HCT116 (cell line): ENCODE data around the gene DNAJC8. TPM values are rescaled to one million over a fixed set of nuclear protein-coding genes. Genes with fewer than 3 reads are reported as not detected.

Experiments
- ATAC-seq: fragments of 200-7000 bp; cut with Tn5 transposase; 2 replicates; pipeline ENCODE4 v1.9.1; 2020; ENCODE audit warnings: mild to moderate bottlenecking, moderate library complexity
- BruUV-seq: library from RNA; stranded (reverse); fragments of 400-500 nt; replicated peaks from 2 replicates; lab custom pipeline; 2021; lab: Mats Ljungman, UMichigan
- CTCF ChIA-PET: fragments of 300-600 bp; sonication (Branson Sonifier 250); formaldehyde crosslinking; loops from one replicate; lab custom pipeline; 2021; ENCODE audit warnings: antibody characterized with exemption; lab: Charles Lee
- POLR2A ChIA-PET: fragments of 300-600, 350-600 bp; sonication (Branson Sonifier 250); formaldehyde crosslinking; loops from one replicate; lab custom pipeline; 2021; ENCODE audit warnings: antibody characterized with exemption; lab: Charles Lee
- RAD21 ChIA-PET, 2 experiments: fragments of 300-600 bp; sonication (Branson Sonifier 250); formaldehyde crosslinking; loops; one replicate each; lab custom pipeline; 2023; ENCODE audit warnings: low total read pairs in 2 of 2; ENCODE audit not compliant: uncharacterized antibody in 2 of 2, unreplicated experiment in 2 of 2, low non-redundant PET in 1 of 2; lab: Charles Lee
- DNase-seq: peaks from one replicate; pipeline ENCODE4 v3.0.0-alpha.2; 2010; ENCODE audit warnings: low read depth, low spot score
- H2AFZ ChIP-seq: fragments of 200-600 bp; shearing (Covaris generic), sonication (generic); 2 replicates; pipeline ENCODE4 v1.6.1; 2017; ENCODE audit warnings: low read depth, mixed run types, mixed read lengths, antibody characterized with exemption, low read length; ENCODE audit not compliant: poor library complexity, severe bottlenecking
- H3K27ac ChIP-seq: 2 replicates; pipeline ENCODE4 v1.5.1; 2012; ENCODE audit warnings: low read depth, low read length
- H3K27me3 ChIP-seq: fragments of 200-600 bp; sonication (generic); 2 replicates; pipeline ENCODE4 v1.6.1; 2016; ENCODE audit warnings: mixed run types, low read length, mixed read lengths; ENCODE audit not compliant: insufficient read depth
- H3K36me3 ChIP-seq, 2 experiments: fragments of 200-500 bp in 1 of 2; fragments of 200-600 bp in 1 of 2; sonication (Bioruptor generic) in 1 of 2; sonication (generic) in 1 of 2; 2 replicates each; pipeline versions ENCODE4 v1.5.1 to v1.6.1; 2014 to 2016; ENCODE audit warnings: low read length in 2 of 2, inconsistent platforms in 1 of 2, mixed read lengths in 1 of 2, mixed run types in 1 of 2; ENCODE audit not compliant: insufficient read depth in 2 of 2, control insufficient read depth in 1 of 2
- H3K4me1 ChIP-seq, 2 experiments: fragments of 200-600 bp in 1 of 2; sonication (generic) in 1 of 2; 2 replicates each; pipeline versions ENCODE4 v1.5.1 to v1.6.1; 2012 to 2017; ENCODE audit warnings: low read length in 2 of 2, inconsistent platforms in 1 of 2, mild to moderate bottlenecking in 1 of 2, mixed read lengths in 1 of 2, mixed run types in 1 of 2, moderate library complexity in 1 of 2; ENCODE audit not compliant: insufficient read depth in 2 of 2, control insufficient read depth in 1 of 2
- H3K4me2 ChIP-seq: fragments of 200-600 bp; sonication (generic); 2 replicates; pipeline ENCODE4 v1.6.1; 2017; ENCODE audit warnings: mixed run types, low read length, mixed read lengths
- H3K4me3 ChIP-seq, 2 experiments: fragments of 200-600 bp in 1 of 2; sonication (generic) in 1 of 2; replicated peaks in 1 of 2; 2 replicates each; pipeline ENCODE4 v1.5.1; 2011 to 2016; ENCODE audit warnings: low read length in 2 of 2, control low read depth in 1 of 2, low read depth in 1 of 2, mild to moderate bottlenecking in 1 of 2, mixed read lengths in 1 of 2, mixed run types in 1 of 2
- H3K79me2 ChIP-seq: fragments of 200-600 bp; sonication (generic); 2 replicates; pipeline ENCODE4 v1.6.1; 2017; ENCODE audit warnings: mild to moderate bottlenecking, mixed run types, low read length, moderate library complexity, mixed read lengths; ENCODE audit not compliant: insufficient read depth
- H3K9ac ChIP-seq: fragments of 200-600 bp; sonication (generic); 2 replicates; pipeline ENCODE4 v1.6.1; 2016; ENCODE audit warnings: low read length, mixed read lengths
- H3K9me2 ChIP-seq: fragments of 200-600 bp; sonication (generic), shearing (Covaris generic); 2 replicates; pipeline ENCODE4 v1.6.1; 2017; ENCODE audit warnings: mixed run types, mild to moderate bottlenecking, moderate library complexity; ENCODE audit not compliant: insufficient read depth
- H3K9me3 ChIP-seq, 2 experiments: fragments of 200-500 bp in 1 of 2; fragments of 200-600 bp in 1 of 2; sonication (Bioruptor generic) in 1 of 2; sonication (generic) in 1 of 2; 2 replicates each; pipeline ENCODE4 v1.6.1; 2014 to 2017; ENCODE audit warnings: low read length in 2 of 2, mixed read lengths in 2 of 2, inconsistent platforms in 1 of 2, low read depth in 1 of 2, mild to moderate bottlenecking in 1 of 2, mixed run types in 1 of 2, moderate library complexity in 1 of 2; ENCODE audit not compliant: control insufficient read depth in 1 of 2, insufficient read depth in 1 of 2
- H4K20me1 ChIP-seq: fragments of 200-600 bp; sonication (generic), shearing (Covaris generic); 2 replicates; pipeline ENCODE4 v1.6.1; 2017; ENCODE audit warnings: mixed run types, mild to moderate bottlenecking, moderate library complexity; ENCODE audit not compliant: insufficient read depth
- EZH2 ChIP-seq: fragments of 200-600 bp; sonication (generic); IDR thresholded peaks from 2 replicates; pipeline ENCODE4 v1.6.1; 2017; ENCODE audit warnings: antibody characterized with exemption, mixed run types
- EZH2phosphoT487 ChIP-seq: fragments of 200-600 bp; IDR thresholded peaks from 2 replicates; pipeline ENCODE4 v1.6.1; 2018; ENCODE audit warnings: antibody characterized with exemption, borderline replicate concordance
- FOSL1 ChIP-seq: IDR thresholded peaks from 2 replicates; pipeline ENCODE4 v1.6.1; 2012; ENCODE audit warnings: low read depth
- JUND ChIP-seq: IDR thresholded peaks from 2 replicates; pipeline ENCODE4 v1.6.1; 2012
- MAX ChIP-seq: IDR thresholded peaks from 2 replicates; pipeline ENCODE4 v1.6.1; 2012
- POLR2AphosphoS5 ChIP-seq: IDR thresholded peaks from 2 replicates; pipeline ENCODE4 v1.6.1; 2011; ENCODE audit warnings: mild to moderate bottlenecking, low read depth, low read length, moderate library complexity
- SIN3A ChIP-seq: IDR thresholded peaks from 2 replicates; pipeline ENCODE4 v1.6.1; 2012; ENCODE audit warnings: low read depth
- SRF ChIP-seq: IDR thresholded peaks from 2 replicates; pipeline ENCODE4 v1.6.1; 2012; ENCODE audit warnings: low read depth
- TCF7L2 ChIP-seq: IDR thresholded peaks from 2 replicates; pipeline ENCODE4 v1.7.0; 2011; ENCODE audit warnings: borderline replicate concordance, inconsistent platforms; ENCODE audit not compliant: insufficient read depth, insufficient read length; ENCODE audit errors: extremely low read depth
- YY1 ChIP-seq: IDR thresholded peaks from 2 replicates; pipeline ENCODE4 v1.6.1; 2011; ENCODE audit warnings: low read length, low read depth, moderate library complexity, mild to moderate bottlenecking; ENCODE audit not compliant: insufficient replicate concordance; ENCODE audit errors: extremely low read depth
- ZNF274 ChIP-seq: fragments of 200-500 bp; sonication (Bioruptor generic); IDR thresholded peaks from 2 replicates; pipeline ENCODE4 v1.6.1; 2014; ENCODE audit warnings: mild to moderate bottlenecking, low read depth, low read length, inconsistent platforms
- intact Hi-C: fragments of 100-400 bp; cut with micrococcal nuclease; formaldehyde crosslinking; loops from 2 replicates; pipeline ENCODE4 v1.10.0; 2022
- total RNA-seq: library from RNA; stranded (reverse); gene quantifications from one replicate; pipeline ENCODE4 v1.2.1, GENCODE V29; 2021; ENCODE audit not compliant: unreplicated experiment
- TF ChIP-seq, protein P1 (sequence below), 3 experiments: fragments of 200-600 bp in 1 of 3; sonication (generic) in 1 of 3; IDR thresholded peaks in 2 of 3; conservative IDR thresholded peaks in 1 of 3; 2 replicates each; pipeline ENCODE4 v1.5.1; 2012 to 2017; ENCODE audit warnings: low read depth in 2 of 3, low read length in 2 of 3, antibody characterized with exemption in 1 of 3, borderline replicate concordance in 1 of 3, control low read depth in 1 of 3, mild to moderate bottlenecking in 1 of 3, mixed read lengths in 1 of 3, mixed run types in 1 of 3, moderate library complexity in 1 of 3; ENCODE audit not compliant: insufficient read depth in 1 of 3
- TF ChIP-seq, protein P2 (sequence below): IDR thresholded peaks from 2 replicates; pipeline ENCODE4 v1.6.1; 2012
- TF ChIP-seq, protein P3 (sequence below): IDR thresholded peaks from 2 replicates; pipeline ENCODE4 v1.6.1; 2012; ENCODE audit warnings: low read depth

DNAJC8 gene
- total RNA-seq, 1 experiment from 2014 or later, result 102 TPM

- H3K9me3 ChIP-seq, result no peaks in the 10 kb centered on the region
- no peak overlapping the region for H2AFZ ChIP-seq
- H3K9me2 ChIP-seq, result no peaks in the 10 kb centered on the region
- H3K4me1 ChIP-seq, result no peaks in the 10 kb centered on the region
- ChIA-PET CTCF (interaction anchor here (0.6 kb wide), 1 partner anchor 248 kb away, joined by 4 read pairs; no protein-coding TSS in a partner anchor), POLR2A (no interaction called here), RAD21 (no interaction called here)
- H3K4me3 ChIP-seq, result no peak overlapping the region
- no peaks in the 10 kb centered on the region for H3K79me2 ChIP-seq
- no peak overlapping the region for H3K27ac ChIP-seq
- no peaks in the 10 kb centered on the region for H3K27me3 ChIP-seq
- DNase-seq (no peak), ATAC-seq (no peak)
- no peak overlapping the region for H3K9ac ChIP-seq
- no TSS peak for BruUV-seq
- no peaks in the 10 kb centered on the region for H3K36me3 ChIP-seq
- H3K4me2 ChIP-seq, result no peak overlapping the region
- TF ChIP-seq, protein P1, sequence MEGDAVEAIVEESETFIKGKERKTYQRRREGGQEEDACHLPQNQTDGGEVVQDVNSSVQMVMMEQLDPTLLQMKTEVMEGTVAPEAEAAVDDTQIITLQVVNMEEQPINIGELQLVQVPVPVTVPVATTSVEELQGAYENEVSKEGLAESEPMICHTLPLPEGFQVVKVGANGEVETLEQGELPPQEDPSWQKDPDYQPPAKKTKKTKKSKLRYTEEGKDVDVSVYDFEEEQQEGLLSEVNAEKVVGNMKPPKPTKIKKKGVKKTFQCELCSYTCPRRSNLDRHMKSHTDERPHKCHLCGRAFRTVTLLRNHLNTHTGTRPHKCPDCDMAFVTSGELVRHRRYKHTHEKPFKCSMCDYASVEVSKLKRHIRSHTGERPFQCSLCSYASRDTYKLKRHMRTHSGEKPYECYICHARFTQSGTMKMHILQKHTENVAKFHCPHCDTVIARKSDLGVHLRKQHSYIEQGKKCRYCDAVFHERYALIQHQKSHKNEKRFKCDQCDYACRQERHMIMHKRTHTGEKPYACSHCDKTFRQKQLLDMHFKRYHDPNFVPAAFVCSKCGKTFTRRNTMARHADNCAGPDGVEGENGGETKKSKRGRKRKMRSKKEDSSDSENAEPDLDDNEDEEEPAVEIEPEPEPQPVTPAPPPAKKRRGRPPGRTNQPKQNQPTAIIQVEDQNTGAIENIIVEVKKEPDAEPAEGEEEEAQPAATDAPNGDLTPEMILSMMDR (IDR thresholded peaks at IDR 0.05 in 2 of 3, conservative IDR thresholded peaks at IDR 0.05 in 1 of 3; ENCODE audit: borderline replicate concordance in 1 of 3, insufficient read depth in 1 of 3, low read depth in 2 of 3, low read length in 2 of 3), result no peak
- TF ChIP-seq FOSL1, result no peak
- TF ChIP-seq MAX, result no peak
- no peak for TF ChIP-seq JUND
- intact Hi-C loops, result no loop called here
- H4K20me1 ChIP-seq, result no peaks in the 10 kb centered on the region
These were observed 71.1 kb downstream of the DNAJC8 start for GRCh38 chr1:28161751-28162150.

DNA sequence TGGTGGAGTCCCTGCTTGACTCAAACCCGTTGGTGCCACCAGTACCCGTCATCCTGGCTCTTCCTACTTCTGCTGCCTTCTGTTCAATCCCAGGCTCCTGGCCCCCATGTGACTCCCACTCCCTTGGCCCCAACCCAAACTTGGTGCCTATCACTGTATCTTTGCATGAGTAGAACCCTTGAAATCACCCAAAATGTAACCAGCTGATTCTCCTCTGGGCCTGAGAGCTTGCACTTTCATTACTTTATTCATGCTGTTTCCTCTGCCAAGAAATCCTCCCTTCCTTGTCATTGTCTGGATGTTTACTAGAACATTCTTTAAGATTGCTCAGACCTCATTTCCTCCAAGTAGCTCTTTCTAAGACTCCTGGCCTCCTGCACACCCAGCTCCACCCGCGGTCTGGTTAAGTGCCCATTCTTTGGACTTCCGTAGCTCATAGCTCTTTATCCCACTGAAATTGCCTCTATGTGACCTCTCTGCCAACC is 72.0 kb downstream of the DNAJC8 start:
- intact Hi-C loops, result no loop called here
- Histone ChIP-seq H3K9ac (no peak overlapping the region), H3K36me3 (no peaks in the 10 kb centered on the region), H3K27me3 (no peaks in the 10 kb centered on the region), H3K4me1 (no peaks in the 10 kb centered on the region), H3K9me2 (no peaks in the 10 kb centered on the region), H3K4me2 (no peak overlapping the region), H3K9me3 (no peaks in the 10 kb centered on the region), H4K20me1 (no peaks in the 10 kb centered on the region), H3K79me2 (no peaks in the 10 kb centered on the region), H2AFZ (no peak overlapping the region), H3K27ac (no peak overlapping the region), H3K4me3 (no peak overlapping the region)
- no TSS peak for BruUV-seq
- ChIA-PET RAD21 (no interaction called here), CTCF (no interaction called here), POLR2A (no interaction called here)
- ATAC-seq (no peak), DNase-seq (no peak)
- TF ChIP-seq TCF7L2, result no peak
- no peak for TF ChIP-seq MAX
- no peak for TF ChIP-seq FOSL1
- TF ChIP-seq EZH2phosphoT487, result no peak
- TF ChIP-seq ZNF274, result no peak
- no peak for TF ChIP-seq SIN3A
- no peak for TF ChIP-seq YY1
- no peak for TF ChIP-seq POLR2AphosphoS5
- TF ChIP-seq SRF, result no peak
- TF ChIP-seq, protein P2, sequence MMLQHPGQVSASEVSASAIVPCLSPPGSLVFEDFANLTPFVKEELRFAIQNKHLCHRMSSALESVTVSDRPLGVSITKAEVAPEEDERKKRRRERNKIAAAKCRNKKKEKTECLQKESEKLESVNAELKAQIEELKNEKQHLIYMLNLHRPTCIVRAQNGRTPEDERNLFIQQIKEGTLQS, result no peak
- TF ChIP-seq EZH2, result no peak
- TF ChIP-seq, protein P3, sequence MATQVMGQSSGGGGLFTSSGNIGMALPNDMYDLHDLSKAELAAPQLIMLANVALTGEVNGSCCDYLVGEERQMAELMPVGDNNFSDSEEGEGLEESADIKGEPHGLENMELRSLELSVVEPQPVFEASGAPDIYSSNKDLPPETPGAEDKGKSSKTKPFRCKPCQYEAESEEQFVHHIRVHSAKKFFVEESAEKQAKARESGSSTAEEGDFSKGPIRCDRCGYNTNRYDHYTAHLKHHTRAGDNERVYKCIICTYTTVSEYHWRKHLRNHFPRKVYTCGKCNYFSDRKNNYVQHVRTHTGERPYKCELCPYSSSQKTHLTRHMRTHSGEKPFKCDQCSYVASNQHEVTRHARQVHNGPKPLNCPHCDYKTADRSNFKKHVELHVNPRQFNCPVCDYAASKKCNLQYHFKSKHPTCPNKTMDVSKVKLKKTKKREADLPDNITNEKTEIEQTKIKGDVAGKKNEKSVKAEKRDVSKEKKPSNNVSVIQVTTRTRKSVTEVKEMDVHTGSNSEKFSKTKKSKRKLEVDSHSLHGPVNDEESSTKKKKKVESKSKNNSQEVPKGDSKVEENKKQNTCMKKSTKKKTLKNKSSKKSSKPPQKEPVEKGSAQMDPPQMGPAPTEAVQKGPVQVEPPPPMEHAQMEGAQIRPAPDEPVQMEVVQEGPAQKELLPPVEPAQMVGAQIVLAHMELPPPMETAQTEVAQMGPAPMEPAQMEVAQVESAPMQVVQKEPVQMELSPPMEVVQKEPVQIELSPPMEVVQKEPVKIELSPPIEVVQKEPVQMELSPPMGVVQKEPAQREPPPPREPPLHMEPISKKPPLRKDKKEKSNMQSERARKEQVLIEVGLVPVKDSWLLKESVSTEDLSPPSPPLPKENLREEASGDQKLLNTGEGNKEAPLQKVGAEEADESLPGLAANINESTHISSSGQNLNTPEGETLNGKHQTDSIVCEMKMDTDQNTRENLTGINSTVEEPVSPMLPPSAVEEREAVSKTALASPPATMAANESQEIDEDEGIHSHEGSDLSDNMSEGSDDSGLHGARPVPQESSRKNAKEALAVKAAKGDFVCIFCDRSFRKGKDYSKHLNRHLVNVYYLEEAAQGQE, result no peak
